HG03354 (cell line): Measurements from ENCODE around the gene GALNT6.
"Not testable (repeated sequence)": the region's sequence is repeated elsewhere in the genome, so short reads cannot be mapped to it uniquely, and the experiment has no call there.

ENCODE experiments used
- ATAC-seq: cut with Tn5 transposase; IDR thresholded peaks from one replicate; pipeline ENCODE4 v1.9.1; 2021; ENCODE audit warnings: mild to moderate bottlenecking; ENCODE audit not compliant: unreplicated experiment, poor library complexity, severe bottlenecking

The GALNT6 gene

DNA sequence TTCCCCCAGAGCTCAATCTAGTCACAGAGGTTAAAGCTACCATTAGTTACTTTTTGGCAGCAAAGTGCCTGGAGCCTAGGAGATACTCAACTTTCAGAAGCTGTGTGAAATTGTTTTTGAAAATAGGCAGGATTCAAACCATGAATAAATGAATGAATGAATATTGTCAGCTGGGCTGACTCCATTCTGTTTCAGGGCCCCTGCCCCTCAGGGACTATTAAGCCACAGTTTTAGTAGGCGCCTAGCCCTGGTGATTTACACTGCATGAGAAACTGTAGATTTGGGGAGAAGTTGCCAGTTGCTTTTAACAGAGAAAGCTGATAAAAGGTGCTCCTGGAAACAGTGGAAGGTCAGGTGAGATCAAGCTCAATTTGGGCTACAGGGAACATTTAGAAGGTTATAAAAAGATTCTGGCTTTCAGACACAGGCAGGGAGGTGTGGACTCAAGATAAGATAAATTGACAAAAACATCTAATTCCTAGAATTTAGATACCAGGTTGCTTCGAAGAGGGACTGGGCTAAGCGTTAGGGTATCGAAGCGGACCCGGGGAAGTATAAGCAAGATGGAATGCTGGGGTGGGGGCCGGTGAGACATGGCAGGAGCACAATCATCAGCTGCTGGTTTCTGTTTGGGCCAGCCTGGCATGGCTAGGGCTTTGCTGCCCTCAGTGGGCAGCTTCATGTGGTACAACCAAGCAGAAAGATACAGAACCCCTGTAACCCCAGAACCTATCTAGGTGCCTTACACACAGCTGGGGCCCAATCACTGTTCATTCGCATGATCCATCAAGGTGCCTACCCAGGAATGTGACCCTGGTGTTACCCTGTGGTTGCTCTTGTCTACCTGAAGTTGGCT, 29.8 kb downstream of the GALNT6 start:
- no peak for ATAC-seq

DNA sequence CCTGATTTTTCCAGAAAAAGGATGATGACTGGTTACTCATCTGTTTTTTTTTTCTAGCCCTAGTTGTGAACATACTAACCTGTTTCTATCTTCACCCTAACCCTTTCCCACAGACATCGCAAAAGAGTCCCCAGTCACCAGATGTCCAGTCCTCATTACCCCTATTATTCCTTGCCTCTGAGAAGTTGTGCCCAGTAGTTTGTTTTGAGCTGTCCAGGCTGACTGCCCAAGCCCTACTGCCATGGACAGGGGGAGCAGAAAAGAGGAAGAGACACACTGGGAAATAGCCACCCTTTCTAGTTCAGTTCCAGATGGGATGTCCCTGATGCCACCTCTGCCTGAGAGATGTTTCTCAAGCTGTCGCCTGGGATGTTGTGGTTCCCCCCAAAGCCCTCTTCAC, 30.9 kb downstream of the GALNT6 start:
- no peak for ATAC-seq

DNA sequence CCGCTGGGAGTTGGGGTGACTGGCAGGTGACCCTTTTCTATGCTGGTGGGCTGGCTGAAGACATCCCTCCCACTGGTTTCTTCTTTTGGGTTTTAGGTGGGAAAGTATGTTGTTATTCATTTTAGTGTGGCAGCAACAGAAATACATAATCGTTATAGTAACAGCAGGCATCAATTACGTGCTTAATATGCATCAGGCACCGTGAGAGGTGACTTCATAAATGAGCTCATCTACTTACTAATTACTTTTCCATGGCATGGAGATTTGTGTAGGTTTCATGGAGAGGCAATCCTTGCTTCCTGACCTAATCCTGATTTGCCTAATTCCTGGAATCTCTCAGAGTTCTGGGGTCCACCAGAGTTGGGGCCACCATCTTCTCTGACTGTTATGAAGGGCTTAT, 31.4 kb downstream of the GALNT6 start:
- ATAC-seq: no peak

DNA sequence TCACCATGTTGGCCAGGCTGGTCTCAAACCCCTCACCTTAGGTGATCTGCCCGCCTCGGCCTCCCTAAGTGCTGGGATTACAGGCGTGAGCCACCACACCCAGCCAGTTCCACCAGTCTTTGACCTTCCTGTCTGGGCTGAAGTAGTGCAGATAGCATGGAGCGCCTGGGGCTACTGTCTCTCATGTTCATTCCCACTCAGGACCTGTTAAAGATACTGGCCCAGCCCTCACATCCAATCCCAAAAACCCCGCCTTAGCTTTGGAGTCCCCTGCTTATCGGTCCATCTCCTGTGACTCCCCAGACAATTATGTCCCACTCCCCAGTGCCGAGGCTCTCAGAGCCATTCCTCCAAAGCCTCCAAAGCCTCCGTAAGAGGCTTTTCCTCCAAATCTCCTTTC, 32.7 kb downstream of the GALNT6 start:
- ATAC-seq: no peak

DNA sequence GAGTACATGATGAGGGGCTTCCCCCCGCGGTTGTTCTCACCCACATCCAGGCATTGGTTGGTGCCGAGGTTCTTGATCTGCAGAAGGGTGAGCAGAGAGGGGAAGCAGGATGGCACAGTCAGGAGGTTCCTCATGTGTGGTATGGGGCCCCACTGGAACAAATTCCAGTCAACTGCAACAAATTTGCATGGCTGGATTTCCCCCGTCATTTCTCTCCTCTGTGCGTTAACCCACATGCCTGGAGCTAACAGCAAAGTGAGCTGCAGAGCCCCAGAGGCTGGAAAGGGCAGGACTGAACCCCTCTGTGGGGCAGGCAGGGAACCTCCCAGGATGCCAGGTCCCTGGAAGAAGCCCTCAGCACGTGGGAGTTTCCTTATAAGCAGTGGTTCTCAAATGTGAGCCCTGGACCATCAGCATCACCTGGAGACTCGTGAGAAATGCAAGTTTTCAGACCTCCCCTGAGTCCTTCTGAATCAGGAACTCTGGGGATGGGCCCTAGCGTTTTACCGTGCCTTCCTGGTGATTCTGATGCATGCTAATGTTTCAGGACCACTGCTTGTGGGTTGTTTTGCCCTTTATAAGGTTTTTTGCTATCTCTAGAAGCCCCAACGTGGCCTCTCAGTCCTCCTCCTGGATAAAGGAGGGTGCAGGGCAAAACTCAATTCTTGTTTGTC, 33.7 kb downstream of the GALNT6 start:
- peak; percentile 64 for ATAC-seq

DNA sequence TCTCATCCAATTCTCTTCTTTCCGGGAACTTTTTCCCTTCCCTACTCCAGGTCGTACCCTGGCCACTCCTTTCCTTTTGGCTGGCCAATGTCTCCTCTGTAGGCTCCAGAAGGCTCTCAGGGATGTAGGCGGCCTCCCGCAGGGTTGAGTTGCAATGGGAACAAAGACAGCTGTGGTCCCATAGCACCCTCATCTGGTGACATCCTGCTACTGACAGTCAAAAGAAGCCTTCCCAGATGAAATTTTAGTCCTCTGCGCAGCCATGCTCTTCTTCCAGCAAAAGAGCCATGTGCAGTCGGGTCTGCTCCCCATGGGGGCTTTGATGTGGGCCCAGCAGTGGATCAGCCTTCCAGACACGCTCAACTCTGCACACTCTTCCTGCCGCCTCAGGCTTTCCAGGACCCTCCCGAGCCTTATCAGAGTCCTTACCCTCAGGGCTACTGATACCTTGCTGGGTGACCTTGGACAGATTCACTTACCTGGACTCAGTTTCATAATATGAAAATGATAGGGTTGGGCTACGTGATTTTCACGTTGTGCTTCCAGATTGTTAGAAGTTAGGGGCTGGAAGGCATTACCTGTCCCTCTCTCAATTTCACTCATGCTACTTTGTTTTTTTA, 39.2 kb downstream of the GALNT6 start:
- no peak for ATAC-seq

DNA sequence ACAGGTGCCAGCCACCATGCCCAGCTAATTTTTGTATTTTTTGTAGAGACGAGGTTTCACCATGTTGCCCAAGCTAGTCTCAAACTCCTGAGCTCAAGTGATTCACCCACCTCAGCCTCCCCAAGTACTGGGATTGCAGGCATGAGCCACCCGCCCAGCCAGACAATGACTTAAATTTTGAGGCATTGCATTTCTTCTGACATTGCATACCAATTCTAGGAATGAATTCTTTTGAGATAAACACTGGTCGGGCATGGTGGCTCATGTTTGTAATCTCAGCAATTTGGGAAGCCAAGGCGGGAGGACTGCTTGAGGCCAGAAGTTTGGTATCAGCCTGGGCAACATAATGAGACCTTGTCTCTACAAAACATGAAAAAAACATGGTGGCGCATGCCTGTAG, 42.2 kb downstream of the GALNT6 start:
- no peak for ATAC-seq

DNA sequence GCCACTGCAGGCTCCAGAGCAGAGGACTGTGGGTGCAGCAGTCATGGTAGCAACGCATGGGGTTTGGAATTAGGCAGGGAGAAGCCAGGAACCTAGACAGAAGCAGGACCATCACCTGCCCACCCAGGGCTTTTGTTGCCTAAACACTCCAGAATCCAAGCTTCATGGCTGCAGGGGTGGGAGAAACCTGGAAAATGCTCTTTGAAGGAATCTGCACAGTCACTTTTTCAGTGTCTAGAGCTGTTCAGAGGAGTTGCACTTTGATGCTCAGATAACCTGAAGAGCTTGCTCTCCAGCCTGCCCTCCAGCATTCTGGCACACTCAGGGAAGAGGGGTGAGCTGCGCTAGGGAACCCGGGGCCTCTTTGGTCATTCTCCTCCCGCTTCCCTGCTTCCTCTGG, 43.1 kb downstream of the GALNT6 start:
- ATAC-seq: no peak

DNA sequence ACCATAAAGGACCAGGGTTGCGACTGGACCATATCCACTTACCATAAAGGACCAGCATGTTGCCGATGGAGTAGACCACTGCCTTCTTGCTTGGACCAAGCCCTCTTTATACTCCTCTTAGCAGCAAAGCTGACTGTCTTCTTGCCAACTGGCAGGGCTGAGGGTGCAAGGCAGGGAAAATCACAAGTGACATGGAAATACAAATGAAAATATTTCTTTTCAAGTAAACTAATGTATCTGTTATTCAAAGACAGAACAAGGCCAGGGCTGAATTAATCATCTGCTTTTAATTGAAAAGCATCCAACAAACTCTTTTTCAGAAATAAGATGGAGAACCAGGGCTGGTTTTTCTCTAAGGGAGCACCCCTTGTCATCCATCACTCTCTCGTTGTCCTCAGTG, 44.6 kb downstream of the GALNT6 start, which contains the start of gene CELA1:
Gene CELA1 (minus strand): TSS at position 99 of the 400 bp plus-strand sequence. CDS start 41 bp downstream, at position 58.
- no peak for ATAC-seq

DNA sequence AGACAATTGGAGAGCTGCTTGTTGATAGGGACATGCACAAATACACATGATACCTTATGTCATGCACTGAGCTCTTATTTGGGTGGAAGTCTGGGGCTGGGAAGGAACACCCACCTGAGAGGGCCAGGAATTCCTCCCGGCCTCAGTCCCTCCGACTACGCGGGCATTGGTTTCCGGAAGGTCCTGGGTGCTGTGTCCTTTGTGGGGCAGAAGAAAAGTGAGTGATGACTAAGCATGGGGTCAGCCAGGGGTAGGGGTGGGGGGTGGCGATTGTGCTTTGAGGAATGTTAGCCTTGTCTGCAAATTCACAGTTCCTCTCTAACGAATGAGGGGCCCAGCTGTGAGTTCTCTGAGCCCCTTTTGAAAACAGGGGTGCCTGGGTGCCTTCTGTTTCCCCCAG, 45.5 kb downstream of the GALNT6 start:
- no peak for ATAC-seq

DNA sequence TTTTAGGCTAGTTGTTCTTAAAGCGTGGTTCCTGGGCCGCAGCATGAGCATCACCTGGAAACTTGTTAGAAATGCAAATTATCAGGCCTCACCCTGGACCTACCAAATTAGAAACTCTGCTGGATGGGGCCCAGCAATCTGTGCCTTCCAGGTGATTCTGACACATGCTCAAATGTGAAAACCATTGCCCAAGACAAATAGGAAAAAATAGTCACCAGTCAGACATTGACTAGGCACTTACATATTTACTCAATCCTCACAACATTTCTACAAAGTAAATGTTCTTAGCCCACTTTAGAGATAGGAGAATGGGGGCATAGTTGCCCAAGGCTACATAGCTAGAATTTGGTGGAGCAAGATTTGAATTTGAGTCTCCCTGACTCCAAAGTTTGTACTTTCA, 48.0 kb downstream of the GALNT6 start:
- no peak for ATAC-seq

DNA sequence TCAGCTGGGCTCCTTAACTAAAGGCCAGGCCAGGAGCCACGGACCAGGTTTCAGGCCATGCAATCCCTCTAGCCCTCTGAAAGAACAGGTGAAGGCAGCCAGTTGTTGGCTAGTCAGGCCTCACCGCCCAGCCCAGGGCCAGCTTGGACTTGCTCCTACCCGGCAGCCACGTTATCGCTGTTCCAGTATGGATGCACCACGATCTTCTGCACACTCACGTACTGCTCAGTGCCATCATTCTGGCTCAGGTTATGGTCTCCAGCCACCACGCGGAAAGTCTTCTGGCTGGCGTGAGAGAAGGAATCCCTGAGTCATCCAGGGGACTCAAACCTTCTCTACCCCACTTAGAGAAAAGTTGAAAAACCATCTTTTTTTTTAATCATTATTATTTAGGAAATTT, 48.8 kb downstream of the GALNT6 start:
- ATAC-seq: no peak

DNA sequence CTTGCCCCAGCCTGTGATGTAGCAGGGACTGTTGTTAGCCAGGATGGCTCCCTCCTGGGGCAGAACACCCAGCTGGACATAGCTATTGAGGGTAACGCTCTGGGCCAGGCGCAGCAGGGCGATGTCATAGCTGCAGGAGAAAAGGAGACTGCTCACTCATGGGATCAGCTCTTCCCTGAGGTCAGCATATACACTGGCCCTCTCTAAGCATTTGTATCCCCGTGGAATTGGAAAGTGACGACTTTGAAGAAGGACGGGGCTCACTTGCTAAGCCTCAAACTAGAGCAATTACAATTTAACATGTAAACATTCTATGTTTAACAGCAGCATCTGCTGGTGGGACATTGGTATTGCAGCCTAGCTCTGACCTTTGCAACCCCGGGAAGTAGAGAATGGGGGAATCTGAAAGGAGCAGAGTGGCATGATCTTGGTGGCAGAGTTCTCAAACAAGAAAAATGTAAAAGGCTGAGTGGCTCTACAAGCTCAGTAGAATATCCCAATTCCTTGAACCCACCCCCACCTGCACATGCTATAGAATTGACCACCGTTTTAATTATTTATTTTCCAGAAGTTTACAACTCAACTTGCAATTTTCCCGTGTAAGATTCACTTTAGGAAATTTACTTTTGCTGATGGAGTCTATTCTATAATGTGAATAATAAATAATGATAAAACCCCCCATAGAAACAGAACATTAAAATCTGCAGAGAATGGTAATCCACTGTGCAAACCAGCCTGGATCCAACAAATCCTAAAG, 49.8 kb downstream of the GALNT6 start:
- no peak for ATAC-seq

DNA sequence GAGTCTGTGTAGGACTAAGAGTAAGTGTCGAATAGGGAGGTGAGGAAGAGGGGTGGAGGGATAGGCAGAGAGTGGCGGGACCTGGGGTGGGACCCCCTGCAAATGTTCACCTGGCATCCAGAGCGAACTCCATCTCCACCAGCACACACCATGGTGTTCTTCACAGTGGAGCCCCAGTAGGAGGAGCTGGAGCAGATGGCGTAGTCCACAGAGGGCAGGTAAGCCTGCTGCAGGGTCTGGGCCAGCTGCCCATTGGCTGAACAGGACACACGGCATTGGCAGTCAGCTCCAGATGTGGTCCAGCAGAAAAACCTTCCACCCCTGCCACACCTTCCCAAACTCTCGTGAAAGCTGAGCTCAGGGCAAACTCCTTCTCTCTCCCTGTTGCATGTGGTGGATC, 51.5 kb downstream of the GALNT6 start:
- no peak for ATAC-seq

DNA sequence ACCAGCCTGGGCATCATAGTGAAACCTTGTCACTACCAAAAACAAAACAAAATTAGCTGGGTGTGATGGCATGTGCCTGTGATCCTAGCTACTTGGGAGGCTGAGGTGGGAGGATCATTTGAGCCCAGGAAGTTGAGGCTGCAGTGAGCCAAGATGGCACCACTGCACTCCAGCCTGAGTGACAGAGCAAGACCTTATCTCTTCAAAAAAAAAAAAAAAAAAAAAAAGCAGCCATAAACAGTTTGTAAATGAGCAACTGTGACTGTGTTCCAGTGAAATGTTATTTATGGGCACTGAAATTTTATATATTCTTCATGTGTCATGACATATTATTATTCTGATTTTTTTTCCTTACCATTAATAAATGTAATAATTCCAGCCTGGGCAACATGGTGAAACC, 53.9 kb downstream of the GALNT6 start:
- not testable (repeated sequence) for ATAC-seq

DNA sequence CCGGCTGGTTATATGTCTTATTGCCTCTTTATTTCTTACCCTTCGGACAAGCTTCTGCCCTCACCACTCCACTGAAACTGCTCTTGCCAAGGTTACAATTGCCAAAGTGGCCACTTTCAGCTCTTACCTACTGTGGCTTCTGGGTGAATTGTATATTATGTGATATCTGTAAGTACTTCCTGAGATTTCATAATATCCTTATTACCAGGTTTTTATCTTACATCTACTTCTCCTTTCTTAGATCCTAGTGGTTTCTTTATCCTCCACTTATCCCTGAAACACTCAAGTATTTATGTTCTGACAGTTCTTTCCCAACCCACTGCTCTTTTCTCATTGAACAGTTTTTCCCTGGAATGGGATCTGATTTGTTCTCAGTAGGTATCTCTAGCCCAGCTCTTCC, 55.3 kb downstream of the GALNT6 start:
- no peak for ATAC-seq

DNA sequence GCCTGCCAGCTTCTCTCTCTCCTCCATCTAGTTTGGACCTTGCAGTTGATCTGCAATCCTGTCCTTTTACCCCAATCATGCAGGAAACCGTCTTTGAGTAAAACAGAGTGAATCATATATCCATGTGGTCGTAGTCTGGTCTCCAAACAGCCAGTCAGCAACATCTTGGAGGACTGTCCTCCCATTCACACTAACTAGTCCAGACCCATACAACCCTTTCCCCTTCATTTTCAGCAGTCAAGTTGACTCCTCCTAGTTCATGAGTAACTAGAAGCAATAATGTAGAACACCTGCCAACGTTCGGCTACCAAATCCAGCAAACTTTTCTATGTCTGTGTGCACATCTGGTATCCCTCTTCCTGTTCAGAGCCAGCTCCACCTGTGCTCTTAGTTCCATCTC, 56.4 kb downstream of the GALNT6 start:
- no peak for ATAC-seq

DNA sequence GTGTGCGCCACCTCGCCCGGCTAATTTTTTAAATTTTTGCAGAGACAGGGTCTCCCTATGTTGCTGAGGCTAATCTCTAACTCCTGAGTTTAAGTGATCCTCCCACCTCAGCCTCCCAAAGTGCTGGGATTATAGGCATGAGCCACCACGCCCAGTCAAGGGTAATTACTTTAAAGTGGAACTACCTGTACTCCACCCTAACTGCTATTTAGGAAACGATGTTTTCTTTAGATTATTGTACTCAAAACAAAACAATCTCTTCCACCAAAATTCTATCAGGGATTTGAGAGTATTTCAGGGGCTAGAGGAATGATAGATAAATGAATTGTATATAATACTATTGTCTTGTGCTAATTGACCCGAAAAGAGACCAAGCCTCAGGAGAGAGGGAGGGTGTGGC, 57.7 kb downstream of the GALNT6 start:
- no peak for ATAC-seq

DNA sequence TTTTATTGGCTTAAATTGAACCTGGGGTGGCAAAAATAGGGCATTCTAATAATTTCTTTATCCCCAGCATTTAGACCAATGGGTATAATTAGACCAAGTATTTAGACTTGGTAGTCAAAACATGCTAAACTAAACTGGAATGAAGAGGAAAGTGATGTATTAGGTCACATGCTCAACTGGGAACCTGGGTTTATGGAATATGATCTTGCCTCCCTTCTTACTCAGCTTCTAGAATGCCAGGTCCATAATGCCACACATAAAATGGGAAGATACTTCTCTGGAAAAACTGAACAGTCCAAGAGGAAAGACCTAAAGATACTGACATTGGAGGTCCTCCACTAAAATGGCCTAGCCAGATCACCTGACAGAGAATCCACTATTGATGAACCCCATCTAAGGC, 61.0 kb downstream of the GALNT6 start:
- no peak for ATAC-seq

DNA sequence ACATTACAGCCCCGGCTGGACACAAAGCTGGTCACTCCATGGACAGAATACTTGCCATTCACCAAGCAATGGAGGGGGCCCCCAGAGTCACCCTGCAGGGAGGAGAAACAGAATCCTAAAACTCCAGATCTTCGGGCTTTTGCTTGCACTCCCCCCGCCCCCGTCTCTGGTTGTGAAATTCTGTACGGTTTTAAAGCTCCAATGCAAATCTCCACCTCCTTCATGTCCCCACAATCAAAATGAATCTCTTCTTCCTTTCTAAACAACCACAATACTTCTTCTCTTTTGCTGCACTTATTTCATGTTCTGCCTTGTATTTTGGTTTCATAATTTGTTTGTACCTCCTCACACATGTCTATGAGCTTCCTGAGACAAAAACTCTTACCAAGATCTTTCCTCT, 61.5 kb downstream of the GALNT6 start:
- no peak for ATAC-seq
